ENCODE data around the gene NKD1.

Gene NKD1

DNA sequence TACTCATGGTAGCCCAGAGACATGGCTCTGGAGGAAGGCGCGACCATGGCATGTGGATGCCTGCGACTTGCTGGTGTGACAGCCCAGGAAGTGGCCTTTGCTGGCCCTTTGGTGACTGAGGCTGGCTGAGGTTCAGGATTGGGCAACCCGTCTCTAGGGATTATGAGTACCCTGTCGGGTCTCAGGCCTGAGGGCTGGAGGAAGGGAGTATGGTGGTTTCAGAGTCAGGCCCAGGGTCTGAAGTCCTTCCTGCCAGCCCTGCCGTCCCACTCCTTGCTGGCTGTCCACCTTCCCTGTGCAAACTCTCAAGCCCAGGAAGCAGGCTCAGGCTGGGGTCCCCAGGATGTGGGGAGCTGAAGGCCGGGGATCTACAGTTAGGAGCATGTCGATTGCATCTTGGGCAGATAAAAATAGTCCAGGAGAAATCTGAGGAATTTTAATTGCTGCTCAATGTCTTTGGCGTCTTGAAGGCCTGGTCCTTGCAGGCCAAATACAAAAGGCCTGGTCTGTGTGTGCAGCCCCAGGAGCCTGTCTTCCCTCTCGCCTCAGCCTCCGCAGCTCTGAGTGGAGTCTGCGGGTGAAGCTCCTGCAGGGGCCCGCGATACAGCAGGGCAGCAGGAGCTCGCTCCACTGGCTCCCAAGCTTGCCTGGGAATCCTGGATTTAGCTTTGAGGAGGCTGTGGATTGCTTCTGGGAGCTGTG lies 52.5 kb downstream of the NKD1 start:
- DNase-seq (ENCODE audit: low read depth): no peak

GRCh38 chr16:50601341-50601740 lies 53.1 kb downstream of the NKD1 start:
- no peak for DNase-seq (ENCODE audit: low read depth)

- no peak for DNase-seq (ENCODE audit: low read depth)
Measured at GRCh38 chr16:50602126-50602525, 53.9 kb downstream of the NKD1 start.

- DNase-seq (ENCODE audit: low read depth): no peak
Measured at GRCh38 chr16:50602531-50603205, 54.5 kb downstream of the NKD1 start.

GRCh38 chr16:50603206-50604064 lies 55.2 kb downstream of the NKD1 start:
- no peak for DNase-seq (ENCODE audit: low read depth)

DNA sequence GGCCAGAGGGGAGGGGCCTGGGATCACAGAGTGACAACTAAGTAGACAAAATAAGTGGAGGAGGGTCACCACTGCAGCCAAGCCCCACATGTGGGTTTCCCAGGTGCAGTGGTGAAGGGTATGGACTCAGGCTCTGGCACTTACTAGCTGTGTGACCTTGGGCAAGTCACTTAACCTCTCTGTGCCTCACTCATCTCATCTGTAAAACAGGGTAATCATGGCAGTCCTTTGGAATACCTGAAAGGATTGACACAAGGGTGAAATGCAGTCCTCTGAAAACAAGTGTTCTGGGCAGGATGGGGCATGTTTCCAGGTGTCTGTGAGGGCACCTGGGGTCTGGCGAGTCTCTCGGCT lies 55.8 kb downstream of the NKD1 start:
- DNase-seq (ENCODE audit: low read depth): no peak

DNA sequence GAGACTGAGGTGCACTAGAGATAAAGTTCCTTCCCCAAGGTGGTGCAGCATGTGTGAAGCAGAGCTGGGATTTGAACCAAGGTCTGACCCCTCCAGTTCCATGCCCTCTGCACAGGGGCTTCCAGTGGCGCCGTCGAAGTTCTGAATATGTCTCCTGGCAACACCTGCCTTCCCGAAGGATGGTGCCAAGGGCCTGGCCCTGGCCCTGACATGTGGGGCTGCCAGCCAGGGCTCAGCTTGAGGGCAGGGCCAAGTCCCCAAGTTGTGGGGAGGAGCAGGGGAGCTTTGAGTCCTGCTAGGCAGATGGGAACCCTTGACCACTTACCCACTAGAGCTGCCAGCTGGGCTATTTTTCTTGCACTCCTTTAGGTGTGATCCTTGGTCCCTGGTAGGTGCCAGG lies 56.4 kb downstream of the NKD1 start:
- DNase-seq (ENCODE audit: low read depth): no peak

DNA sequence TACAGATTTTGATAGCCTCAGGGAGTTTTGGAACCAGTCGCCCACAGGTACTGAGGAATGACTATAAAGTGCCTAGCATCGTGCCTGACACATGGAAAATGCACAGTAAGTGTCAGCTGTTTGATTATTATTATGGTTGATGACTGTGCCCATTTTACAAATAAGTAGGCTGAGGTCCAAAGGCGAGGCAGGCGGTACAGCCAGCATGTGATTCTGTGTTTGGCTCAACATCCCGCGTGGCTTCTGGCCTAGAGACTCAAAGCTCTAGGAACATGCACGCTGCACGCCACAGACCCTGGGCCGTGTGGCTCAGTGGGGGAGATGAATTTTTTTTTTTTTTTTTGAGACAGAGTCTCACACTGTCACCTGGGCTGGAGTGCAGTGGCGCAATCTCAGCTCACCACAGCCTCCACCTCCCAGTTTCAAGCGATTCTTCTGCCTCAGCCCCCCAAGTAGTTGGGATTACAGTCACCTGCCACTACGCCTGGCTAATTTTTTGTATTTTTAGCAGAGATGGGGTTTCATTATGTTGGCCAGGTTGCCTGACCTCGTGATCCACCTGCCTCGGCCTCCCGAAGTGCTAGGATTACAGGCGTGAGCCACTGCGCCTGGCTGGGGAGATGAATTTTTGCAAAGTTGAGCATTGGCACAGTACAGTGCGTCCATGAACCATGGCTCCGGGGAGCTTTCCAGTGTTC lies 57.7 kb downstream of the NKD1 start:
- no peak for DNase-seq (ENCODE audit: low read depth)

DNA sequence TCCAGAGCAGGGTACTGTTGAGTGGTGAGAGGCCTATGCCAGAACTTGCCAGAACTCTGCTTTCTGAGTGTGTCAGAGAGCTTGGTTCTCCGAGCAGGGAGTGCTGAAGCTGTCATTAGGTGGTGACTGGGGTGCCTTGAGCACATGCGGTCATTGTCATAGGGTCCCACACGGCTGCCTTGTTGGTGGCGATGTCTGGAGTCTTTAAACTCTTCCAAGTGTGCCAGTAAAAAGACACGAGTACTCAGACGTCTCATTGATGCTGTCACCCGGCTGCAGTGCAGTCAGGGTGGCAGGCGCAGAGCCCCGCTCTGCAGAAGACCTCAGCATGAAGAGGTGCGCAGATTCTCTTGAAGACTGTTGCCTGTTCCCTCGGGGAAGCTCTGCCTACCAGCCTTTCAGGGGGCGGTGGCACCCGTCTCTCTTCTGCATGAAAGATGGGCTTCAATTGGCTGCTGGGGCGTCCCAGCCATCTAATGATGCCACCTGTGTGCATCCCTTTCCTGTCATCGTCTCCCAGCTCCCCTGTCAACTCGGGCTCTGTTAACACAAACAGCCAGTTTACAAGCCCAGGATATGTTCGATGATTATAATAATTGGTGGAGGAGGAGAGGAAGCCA lies 58.3 kb downstream of the NKD1 start:
- DNase-seq (ENCODE audit: low read depth): no peak

GRCh38 chr16:50607051-50607431 lies 58.8 kb downstream of the NKD1 start:
- DNase-seq (ENCODE audit: low read depth): no peak

DNA sequence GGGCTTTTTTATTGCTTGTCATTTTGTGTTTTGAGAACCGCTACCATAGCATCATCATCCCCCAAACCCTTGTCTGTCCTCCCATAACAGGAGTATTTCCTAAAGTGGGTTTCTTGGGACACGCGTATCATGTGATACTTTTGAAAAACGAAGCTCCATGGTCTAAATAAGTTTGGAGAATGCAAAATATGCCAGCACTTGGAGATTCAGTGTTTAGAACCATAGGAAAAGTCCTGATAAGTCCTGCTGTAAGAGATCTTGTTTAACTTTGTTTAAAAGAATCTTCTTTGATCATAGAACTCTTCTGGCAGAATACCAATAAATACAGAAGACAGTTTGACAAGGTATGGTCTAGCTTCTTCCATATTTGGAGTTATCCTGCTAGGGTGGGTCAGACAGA lies 59.3 kb downstream of the NKD1 start:
- DNase-seq (ENCODE audit: low read depth): no peak

GRCh38 chr16:50607970-50608557 lies 59.9 kb downstream of the NKD1 start:
- DNase-seq (ENCODE audit: low read depth): no peak

DNA sequence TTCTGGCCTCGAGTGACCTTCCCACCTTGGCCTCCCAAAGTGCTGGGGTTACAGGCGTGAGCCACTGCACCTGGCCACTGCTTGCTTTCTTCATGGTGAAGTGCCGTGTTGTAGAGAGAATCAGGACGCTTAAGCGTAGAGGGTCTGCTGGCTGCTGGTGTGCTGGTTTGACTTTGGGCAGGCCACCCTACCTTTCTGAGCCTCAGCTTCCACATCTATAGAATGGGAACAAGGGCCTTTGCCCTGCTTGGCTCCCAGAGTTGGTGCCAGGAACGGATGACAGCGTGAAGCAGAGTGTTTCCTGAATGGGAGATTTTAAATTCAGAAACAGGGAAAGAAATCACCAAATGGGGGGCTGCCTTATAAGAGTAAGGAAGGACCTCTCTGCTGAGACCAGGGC lies 60.9 kb downstream of the NKD1 start:
- no peak for DNase-seq (ENCODE audit: low read depth)

DNA sequence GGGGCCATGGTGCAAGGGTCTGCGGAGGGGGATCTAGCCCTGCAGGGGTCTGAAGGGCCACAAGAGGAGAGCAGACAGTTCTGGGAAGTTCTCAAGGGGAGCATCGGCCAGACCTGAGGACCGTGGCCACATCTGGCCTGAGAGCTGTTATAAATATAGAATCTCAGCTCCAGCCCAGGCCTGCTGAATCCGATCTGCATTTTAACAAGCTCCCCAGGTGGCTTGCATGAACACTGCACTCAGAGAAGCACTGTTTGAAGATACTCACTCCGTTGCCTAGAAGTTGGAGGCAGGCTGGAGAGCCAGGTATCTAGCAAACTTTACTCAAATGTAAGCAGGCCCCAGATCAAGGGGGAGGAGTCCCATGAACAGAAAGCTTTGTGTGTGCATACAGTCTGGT lies 61.3 kb downstream of the NKD1 start:
- DNase-seq (ENCODE audit: low read depth): no peak

DNA sequence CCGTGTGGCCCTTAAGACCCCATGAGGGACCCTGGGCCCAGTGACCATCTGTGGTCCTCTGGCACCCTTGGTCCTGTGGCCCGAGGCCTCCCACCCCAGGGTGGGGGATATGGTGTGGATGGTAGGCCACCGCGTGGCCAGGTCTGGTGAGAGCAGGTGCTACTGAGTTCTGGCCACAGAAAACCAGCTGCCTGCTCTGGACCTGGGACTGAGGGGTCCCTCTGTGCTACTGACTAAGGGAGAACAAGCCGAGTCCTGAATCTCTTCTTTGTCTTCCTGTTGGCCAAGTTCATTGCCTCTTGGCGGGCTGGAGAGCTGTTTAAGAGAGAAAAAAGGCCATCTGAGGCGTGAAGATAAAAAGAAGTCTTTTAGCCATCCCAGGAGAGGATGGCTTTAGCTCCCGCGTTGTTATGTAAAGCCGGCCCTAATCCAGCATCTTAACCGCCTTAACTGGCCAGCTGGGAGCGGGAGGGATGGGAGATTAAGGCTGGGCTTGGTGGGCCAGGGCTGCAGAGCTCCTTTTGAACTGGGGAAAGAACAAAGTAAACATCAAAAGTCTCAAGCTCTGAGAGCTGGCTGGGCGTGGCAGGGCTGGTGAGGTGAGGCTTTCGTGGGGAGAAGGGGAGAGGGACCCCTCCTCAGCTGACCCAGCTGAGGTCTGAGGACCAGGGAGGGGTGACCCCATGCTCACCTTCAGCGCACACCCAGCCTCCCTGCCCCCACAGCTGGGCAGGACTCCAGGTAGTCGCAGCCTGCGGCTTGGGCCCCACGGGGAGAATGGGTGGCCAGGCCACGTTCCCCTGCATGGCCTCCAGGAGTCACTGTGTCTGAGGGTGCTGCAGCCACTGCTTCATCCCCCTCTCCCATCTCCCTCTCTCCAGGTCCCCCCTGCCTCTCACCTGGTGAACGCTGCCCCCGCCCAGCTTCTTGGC lies 62.4 kb downstream of the NKD1 start:
- no peak for DNase-seq (ENCODE audit: low read depth)

GRCh38 chr16:50611332-50611934 lies 63.2 kb downstream of the NKD1 start:
- no peak for DNase-seq (ENCODE audit: low read depth)

GRCh38 chr16:50611995-50612848 lies 64.0 kb downstream of the NKD1 start:
- no peak for DNase-seq (ENCODE audit: low read depth)

- no peak for DNase-seq (ENCODE audit: low read depth)
Measured at GRCh38 chr16:50612849-50613198, 64.6 kb downstream of the NKD1 start.

- no peak for DNase-seq (ENCODE audit: low read depth)
Measured at GRCh38 chr16:50613281-50613963, 65.2 kb downstream of the NKD1 start.

Measured in non-pigmented ciliary epithelial cell (primary cell).